Colonic mucosa (tissue), 4 donors: ENCODE measurements around the gene BAZ1B. TPM values are rescaled to one million over a fixed set of nuclear protein-coding genes. Genes with fewer than 3 reads are reported as not detected.

Experiments
- DNase-seq: peaks from one replicate; pipeline ENCODE4 v3.0.0-alpha.2; 2020
- H3K27ac ChIP-seq: fragments of 200-600 bp; one replicate; pipeline ENCODE4 v1.8.0; 2021
- H3K27me3 ChIP-seq: fragments of 200-600 bp; one replicate; pipeline ENCODE4 v1.8.0; 2021
- H3K36me3 ChIP-seq: fragments of 200-600 bp; one replicate; pipeline ENCODE4 v1.8.0; 2021
- H3K4me1 ChIP-seq: fragments of 200-600 bp; one replicate; pipeline ENCODE4 v1.8.0; 2021; ENCODE audit warnings: mild to moderate bottlenecking
- H3K4me3 ChIP-seq: fragments of 200-600 bp; one replicate; pipeline ENCODE4 v1.8.0; 2021
- H3K9ac ChIP-seq, 2 donors: one replicate each; pipeline ENCODE4 v1.7.0; 2013; ENCODE audit warnings: control low read depth in 2 of 2, low read depth in 2 of 2, low read length in 2 of 2
- H3K9me3 ChIP-seq: fragments of 200-600 bp; one replicate; pipeline ENCODE4 v1.8.0; 2021
- CTCF ChIP-seq: fragments of 200-600 bp; IDR thresholded peaks from one replicate; pipeline ENCODE4 v1.8.0; 2022; ENCODE audit warnings: antibody characterized with exemption, mild to moderate bottlenecking
- intact Hi-C: fragments of 100-400 bp; cut with DNase I; formaldehyde crosslinking; loops from one replicate; pipeline ENCODE4 v1.14.1; 2022
- total RNA-seq, 2 donors: library from RNA; stranded (reverse); fragmentation: NEBNext Ultra II Directional in 1 of 2; extraction: Animal tissue kit (Norgen Biotek cat#: 25700) in 1 of 2; gene quantifications; one replicate each; pipeline ENCODE4 v1.2.1, GENCODE V29; 2021
- donor health status: healthy.
- donor health status: DM: no; HTN: no; CAD: no.
- donor health status: DM: no; HTN: no; CAD: no.

BAZ1B gene
- total RNA-seq, 2 donors from 2014 or later, result 43.9 to 58.4 TPM

DNA sequence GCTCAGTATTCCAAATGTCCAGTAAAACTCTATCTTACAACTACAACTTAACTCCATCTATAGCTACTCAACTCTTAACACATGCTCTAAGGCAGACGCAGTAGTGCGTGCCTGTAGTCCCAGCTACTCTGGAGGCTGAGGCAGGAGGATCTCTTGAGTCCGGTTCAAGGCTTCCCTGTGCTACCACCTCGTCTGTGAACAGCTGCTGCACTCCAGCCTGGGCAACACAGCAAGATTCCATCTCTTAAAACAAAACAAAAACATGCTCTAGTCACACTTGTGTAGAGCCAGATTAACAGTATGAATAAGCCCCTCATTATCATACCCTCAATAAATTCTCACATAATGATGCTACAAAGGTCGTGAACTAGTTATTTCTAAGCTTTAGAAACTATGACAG is 3.6 kb downstream of the BAZ1B start:
- intact Hi-C loops, result no loop called here
- Histone ChIP-seq H3K9me3 (no peaks in the 10 kb centered on the region), H3K9ac (no peak overlapping the region), H3K36me3 (no peaks in the 10 kb centered on the region), H3K27me3 (no peaks in the 10 kb centered on the region), H3K4me3 (no peak overlapping the region), H3K27ac (no peak overlapping the region), H3K4me1 (no peaks in the 10 kb centered on the region)
- no peak for DNase-seq
- no peak for TF ChIP-seq CTCF

- Histone ChIP-seq H3K27me3 (no peaks in the 10 kb centered on the region), H3K9me3 (no peaks in the 10 kb centered on the region), H3K4me1 (no peaks in the 10 kb centered on the region), H3K36me3 (no peaks in the 10 kb centered on the region), H3K4me3 (no peak overlapping the region), H3K9ac (no peak overlapping the region), H3K27ac (no peak overlapping the region)
- TF ChIP-seq CTCF, result no peak
- intact Hi-C loops, result no loop called here
- DNase-seq, result no peak
Observed at GRCh38 chr7:73517241-73517995, 4.7 kb downstream of the BAZ1B start.

- H3K9me3 ChIP-seq, result no peaks in the 10 kb centered on the region
- no peak for DNase-seq
- H3K4me3 ChIP-seq, result no peak overlapping the region
- peaks cover 7% of the 10 kb centered on the region for H3K36me3 ChIP-seq
- H3K27ac ChIP-seq, result no peak overlapping the region
- H3K9ac ChIP-seq, result no peak overlapping the region
- intact Hi-C loops, result no loop called here
- no peaks in the 10 kb centered on the region for H3K4me1 ChIP-seq
- TF ChIP-seq CTCF, result no peak
- no peaks in the 10 kb centered on the region for H3K27me3 ChIP-seq
Observed at GRCh38 chr7:73515178-73515577, 6.9 kb downstream of the BAZ1B start.

DNA sequence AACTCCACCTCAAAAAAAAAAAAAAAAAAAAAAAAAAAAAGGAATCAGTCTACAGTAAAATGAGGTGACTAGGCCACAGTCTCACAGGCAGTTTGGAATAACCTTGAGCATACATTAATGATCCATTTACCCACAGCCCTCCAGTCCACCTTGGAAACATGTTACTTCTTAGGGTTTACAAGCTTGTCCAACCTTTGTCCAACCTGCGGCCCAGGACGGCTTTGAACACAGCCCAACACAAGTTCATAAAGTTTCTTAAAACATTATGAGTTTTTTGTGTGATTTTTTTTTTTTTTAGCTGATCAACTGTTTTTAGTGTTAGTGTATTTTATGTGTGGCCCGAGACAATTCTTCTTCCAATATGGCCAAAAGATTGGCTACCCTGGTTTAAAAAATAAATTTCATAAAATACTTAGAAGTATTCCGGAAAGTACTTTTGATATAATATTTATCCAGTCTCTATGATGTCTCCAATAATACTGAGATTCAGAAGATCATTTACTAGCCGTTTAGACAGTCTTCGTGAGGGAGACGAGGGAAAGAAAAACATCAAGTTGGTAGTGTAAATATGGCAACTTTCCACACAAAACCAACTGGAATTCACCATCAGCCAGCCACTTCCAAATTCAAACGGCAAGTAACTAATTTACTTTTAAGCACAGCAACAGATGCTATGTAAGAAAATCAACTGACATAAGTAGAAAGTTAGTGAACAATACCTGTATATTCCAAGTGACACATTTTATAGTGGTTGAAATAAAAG is 9.9 kb downstream of the BAZ1B start:
- Histone ChIP-seq H3K9ac (no peak overlapping the region), H3K27me3 (no peaks in the 10 kb centered on the region), H3K9me3 (no peaks in the 10 kb centered on the region), H3K27ac (no peak overlapping the region), H3K4me3 (no peak overlapping the region), H3K4me1 (no peaks in the 10 kb centered on the region), H3K36me3 (peaks cover 17% of the 10 kb centered on the region)
- intact Hi-C loops, result no loop called here
- DNase-seq, result no peak
- no peak for TF ChIP-seq CTCF

DNA sequence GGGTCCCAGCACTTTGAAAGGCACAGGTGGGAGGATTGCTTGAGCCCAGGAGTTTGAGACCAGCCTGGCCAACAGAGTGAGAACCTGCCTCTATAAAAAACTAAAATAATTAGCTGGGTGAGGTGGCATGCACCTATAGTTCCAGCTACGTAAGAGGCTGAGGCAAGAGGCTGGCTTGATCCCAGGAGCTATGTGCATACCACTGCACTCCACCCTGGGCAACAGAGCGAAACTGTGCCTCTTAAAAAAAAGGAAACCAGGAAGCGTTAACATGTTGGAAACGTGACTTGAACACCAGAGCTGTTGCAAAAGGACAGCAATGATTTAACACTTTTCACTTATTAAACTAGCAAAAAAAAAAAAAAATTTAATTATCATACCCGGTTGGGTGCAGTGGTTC is 12.6 kb downstream of the BAZ1B start:
- DNase-seq, result no peak

More for the DNA sequence above, 12.6 kb downstream of the BAZ1B start:
- H3K4me3 ChIP-seq, result no peak overlapping the region
- no peak overlapping the region for H3K27ac ChIP-seq
- H3K27me3 ChIP-seq, result no peaks in the 10 kb centered on the region
- H3K9ac ChIP-seq, result no peak overlapping the region
- TF ChIP-seq CTCF, result no peak
- H3K4me1 ChIP-seq, result no peaks in the 10 kb centered on the region
- H3K36me3 ChIP-seq, result peaks cover 26% of the 10 kb centered on the region
- intact Hi-C loops, result loop anchor here (10.0 kb wide), 1 partner anchor 55 kb away; no protein-coding TSS in a partner anchor
- no peaks in the 10 kb centered on the region for H3K9me3 ChIP-seq
